Parathyroid adenoma (tissue), 2 donors: Measurements from ENCODE around the gene NEURL3.

ENCODE experiments used
- H2AFZ ChIP-seq: fragments of 300-600 bp; sonication (generic); one replicate; pipeline ENCODE4 v1.7.0; 2017; ENCODE audit warnings: antibody characterized with exemption, mild to moderate bottlenecking
- H3K27ac ChIP-seq: fragments of 300-600 bp; sonication (generic); one replicate; pipeline ENCODE4 v1.7.0; 2017
- H3K27me3 ChIP-seq: fragments of 300-600 bp; sonication (generic); one replicate; pipeline ENCODE4 v1.7.0; 2017; ENCODE audit warnings: low read length; ENCODE audit not compliant: control insufficient read depth, insufficient read depth
- H3K36me3 ChIP-seq: fragments of 300-600 bp; sonication (generic); one replicate; pipeline ENCODE4 v1.7.0; 2017; ENCODE audit warnings: low read length; ENCODE audit not compliant: control insufficient read depth, insufficient read depth
- H3K4me1 ChIP-seq: fragments of 300-600 bp; sonication (generic); one replicate; pipeline ENCODE4 v1.7.0; 2017; ENCODE audit warnings: control low read depth
- H3K4me2 ChIP-seq: fragments of 300-600 bp; sonication (generic); one replicate; pipeline ENCODE4 v1.7.0; 2017; ENCODE audit warnings: low read length
- H3K4me3 ChIP-seq: fragments of 300-600 bp; sonication (generic); one replicate; pipeline ENCODE4 v1.7.0; 2017; ENCODE audit warnings: low read depth, low read length
- H3K79me2 ChIP-seq: fragments of 300-600 bp; sonication (generic); one replicate; pipeline ENCODE4 v1.7.0; 2017; ENCODE audit warnings: control low read depth
- H3K9ac ChIP-seq: fragments of 300-600 bp; sonication (generic); one replicate; pipeline ENCODE4 v1.7.0; 2017; ENCODE audit warnings: mild to moderate bottlenecking
- H3K9me3 ChIP-seq: fragments of 300-600 bp; sonication (generic); one replicate; pipeline ENCODE4 v1.7.0; 2017; ENCODE audit warnings: low read length; ENCODE audit not compliant: control insufficient read depth
- TF ChIP-seq, protein P1 (sequence below): fragments of 300-600 bp; sonication (generic); IDR thresholded peaks from one replicate; pipeline ENCODE4 v1.7.0; 2017; ENCODE audit warnings: antibody characterized with exemption, mild to moderate bottlenecking
- donor health status: primary hyperparathyroidism.

Gene NEURL3

DNA sequence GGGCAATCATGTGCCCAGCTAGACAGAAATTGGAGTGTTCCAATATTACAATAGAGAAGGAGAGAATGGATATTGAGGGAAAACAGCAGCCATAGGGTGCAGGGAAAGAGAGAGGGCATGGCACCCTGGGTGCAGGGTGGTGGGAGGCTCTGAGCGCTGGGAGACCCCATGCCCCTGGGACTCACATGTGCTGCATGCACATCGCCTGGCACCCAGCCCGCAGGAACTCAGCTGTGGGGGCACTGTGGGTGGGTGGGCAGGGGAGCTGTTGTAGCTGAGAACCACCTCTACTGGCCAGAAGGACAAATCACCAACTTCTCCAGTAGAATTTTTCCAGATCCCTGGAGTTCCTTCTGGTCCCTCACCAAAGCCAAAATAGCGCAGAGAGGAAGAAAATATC lies 7.2 kb upstream of the NEURL3 start:
- H2AFZ ChIP-seq = no peak overlapping the region
- H3K27ac ChIP-seq = no peak overlapping the region
- H3K4me2 ChIP-seq = no peak overlapping the region
- H3K4me3 ChIP-seq = no peak overlapping the region
- H3K9ac ChIP-seq = no peak overlapping the region
- H3K36me3 ChIP-seq = no peaks in the 10 kb centered on the region
- H3K9me3 ChIP-seq = no peaks in the 10 kb centered on the region
- no peaks in the 10 kb centered on the region for H3K79me2 ChIP-seq
- no peaks in the 10 kb centered on the region for H3K27me3 ChIP-seq
- TF ChIP-seq, protein P1, sequence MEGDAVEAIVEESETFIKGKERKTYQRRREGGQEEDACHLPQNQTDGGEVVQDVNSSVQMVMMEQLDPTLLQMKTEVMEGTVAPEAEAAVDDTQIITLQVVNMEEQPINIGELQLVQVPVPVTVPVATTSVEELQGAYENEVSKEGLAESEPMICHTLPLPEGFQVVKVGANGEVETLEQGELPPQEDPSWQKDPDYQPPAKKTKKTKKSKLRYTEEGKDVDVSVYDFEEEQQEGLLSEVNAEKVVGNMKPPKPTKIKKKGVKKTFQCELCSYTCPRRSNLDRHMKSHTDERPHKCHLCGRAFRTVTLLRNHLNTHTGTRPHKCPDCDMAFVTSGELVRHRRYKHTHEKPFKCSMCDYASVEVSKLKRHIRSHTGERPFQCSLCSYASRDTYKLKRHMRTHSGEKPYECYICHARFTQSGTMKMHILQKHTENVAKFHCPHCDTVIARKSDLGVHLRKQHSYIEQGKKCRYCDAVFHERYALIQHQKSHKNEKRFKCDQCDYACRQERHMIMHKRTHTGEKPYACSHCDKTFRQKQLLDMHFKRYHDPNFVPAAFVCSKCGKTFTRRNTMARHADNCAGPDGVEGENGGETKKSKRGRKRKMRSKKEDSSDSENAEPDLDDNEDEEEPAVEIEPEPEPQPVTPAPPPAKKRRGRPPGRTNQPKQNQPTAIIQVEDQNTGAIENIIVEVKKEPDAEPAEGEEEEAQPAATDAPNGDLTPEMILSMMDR = no peak
- peaks cover 6% of the 10 kb centered on the region for H3K4me1 ChIP-seq

DNA sequence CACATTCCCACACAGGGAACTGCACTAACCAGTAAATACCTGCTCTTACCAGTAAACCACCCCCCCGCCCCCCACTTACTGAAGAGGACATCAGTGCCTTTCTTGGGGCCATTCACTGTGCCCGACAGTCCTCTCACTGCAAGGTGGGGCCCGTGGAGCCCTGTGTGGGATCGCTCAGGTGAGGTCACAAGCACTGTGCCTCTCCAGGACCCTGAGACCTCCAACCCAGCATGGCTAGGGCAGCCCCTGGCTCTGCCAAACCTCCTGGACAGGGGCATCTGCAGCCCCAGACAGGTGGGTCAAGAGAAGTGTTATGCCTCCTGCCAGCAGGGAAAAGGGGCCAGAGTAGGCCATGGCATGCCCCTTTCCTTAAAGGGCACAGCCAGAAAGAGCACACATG lies 6.7 kb upstream of the NEURL3 start:
- no peak overlapping the region for H3K4me3 ChIP-seq
- no peaks in the 10 kb centered on the region for H3K79me2 ChIP-seq
- H3K27me3 ChIP-seq = no peaks in the 10 kb centered on the region
- H3K4me2 ChIP-seq = no peak overlapping the region
- H2AFZ ChIP-seq = no peak overlapping the region
- TF ChIP-seq, protein P1 = no peak
- no peaks in the 10 kb centered on the region for H3K9me3 ChIP-seq
- no peaks in the 10 kb centered on the region for H3K36me3 ChIP-seq
- no peak overlapping the region for H3K27ac ChIP-seq
- H3K4me1 ChIP-seq = peaks cover 6% of the 10 kb centered on the region
- H3K9ac ChIP-seq = no peak overlapping the region

DNA sequence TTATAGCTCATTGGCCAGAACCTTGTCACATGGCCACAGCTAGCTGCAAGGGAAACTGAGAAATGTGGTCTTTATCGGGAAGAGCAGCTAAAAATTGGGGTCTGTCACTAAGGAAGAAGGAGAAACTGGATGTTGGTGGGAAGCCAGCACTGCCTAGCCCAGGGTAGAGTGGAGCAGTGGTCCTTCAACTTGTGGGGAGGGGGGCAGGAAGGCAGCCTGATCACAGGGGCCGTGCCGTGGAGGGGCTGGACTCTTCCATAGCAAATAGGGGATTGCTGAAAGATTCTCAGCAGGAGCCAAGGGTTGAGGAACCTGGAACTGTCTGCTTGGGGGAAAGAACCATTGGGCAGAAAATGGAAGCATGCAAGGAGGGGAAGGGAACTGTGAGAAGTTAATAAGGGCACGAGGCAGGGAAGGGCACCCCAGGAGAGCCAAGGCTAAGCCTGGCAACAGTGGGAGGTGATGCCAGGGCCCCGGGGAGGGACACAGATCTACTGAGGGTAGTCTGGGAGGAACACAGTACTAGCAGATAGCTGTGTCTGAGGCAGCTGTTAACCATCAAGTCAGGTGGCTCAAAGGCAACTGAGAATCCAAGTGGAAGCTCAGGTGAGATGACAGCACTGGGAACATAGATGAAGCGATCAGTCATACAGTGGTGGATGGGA lies 5.9 kb upstream of the NEURL3 start:
- H3K27ac ChIP-seq = no peak overlapping the region
- H3K79me2 ChIP-seq = no peaks in the 10 kb centered on the region
- H3K9ac ChIP-seq = no peak overlapping the region
- H3K4me1 ChIP-seq = peaks cover 6% of the 10 kb centered on the region
- no peaks in the 10 kb centered on the region for H3K9me3 ChIP-seq
- no peak overlapping the region for H2AFZ ChIP-seq
- no peak overlapping the region for H3K4me3 ChIP-seq
- H3K4me2 ChIP-seq = no peak overlapping the region
- H3K27me3 ChIP-seq = no peaks in the 10 kb centered on the region
- TF ChIP-seq, protein P1 = no peak
- H3K36me3 ChIP-seq = no peaks in the 10 kb centered on the region

DNA sequence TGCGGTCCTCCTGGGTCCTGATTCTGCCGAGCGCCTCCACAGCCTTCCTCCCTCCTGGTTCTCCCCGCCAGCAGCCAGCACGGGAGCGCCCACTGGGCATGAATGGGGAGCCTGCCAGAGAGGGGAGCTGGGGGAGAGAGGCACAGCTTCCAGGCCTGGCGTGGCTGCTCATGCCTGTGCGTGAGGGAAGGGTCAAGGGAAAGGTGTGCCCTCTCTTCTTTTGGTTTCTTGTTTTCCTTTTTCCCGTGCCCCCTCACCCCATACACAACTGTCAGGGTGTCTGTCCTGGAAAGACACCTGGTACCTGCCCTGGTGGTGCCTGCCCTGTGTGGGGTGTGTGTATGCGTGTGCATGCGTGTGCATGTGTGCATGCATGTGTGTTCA lies 4.7 kb upstream of the NEURL3 start:
- Histone ChIP-seq H2AFZ (peak overlapping the region; percentile 77), H3K36me3 (no peaks in the 10 kb centered on the region), H3K27ac (no peak overlapping the region), H3K4me2 (no peak overlapping the region), H3K9ac (no peak overlapping the region), H3K79me2 (no peaks in the 10 kb centered on the region), H3K9me3 (no peaks in the 10 kb centered on the region), H3K4me3 (no peak overlapping the region), H3K4me1 (peaks cover 6% of the 10 kb centered on the region), H3K27me3 (no peaks in the 10 kb centered on the region)
- TF ChIP-seq, protein P1 = no peak
